ENCODE measurements around the gene PPM1E. TPM values are rescaled to one million over a fixed set of nuclear protein-coding genes. Genes with fewer than 3 reads are reported as not detected.

The PPM1E gene
- total and polyA plus RNA-seq, 2 of the 8 experiments (the other 6 are each of a cell fraction or from before 2014, with no cell fraction given), result 5.0 to 10.4 TPM

DNA sequence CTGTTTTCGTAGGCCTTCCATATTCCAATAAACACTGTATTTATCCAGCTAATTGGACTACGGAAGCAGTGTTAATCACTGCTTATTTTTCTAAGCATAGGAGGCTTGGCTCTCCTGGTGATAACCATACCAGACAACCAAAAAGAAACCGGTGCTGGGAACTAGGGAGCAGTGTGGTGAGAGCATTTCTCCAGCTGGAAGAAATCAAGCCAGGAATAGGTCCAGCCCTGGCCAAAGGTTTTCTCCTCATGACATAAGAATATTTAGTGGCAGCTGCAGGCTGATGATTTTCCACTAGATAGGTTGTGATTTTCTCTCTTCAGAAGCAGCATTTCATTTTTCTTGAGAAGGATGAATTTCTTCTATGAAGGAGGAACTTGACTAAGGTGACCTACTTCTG, 209.6 kb downstream of the PPM1E start:
- H3K27ac ChIP-seq (ENCODE audit: low read depth, low read length), result no peak overlapping the region; the same call in 1 of the 2 replicates
- ChIA-PET POLR2A (ENCODE audit: partially characterized antibody) (no interaction called here), CTCF (ENCODE audit: partially characterized antibody) (interaction anchor here (0.8 kb wide), 1 partner anchor 22 kb away, joined by 3 read pairs; no protein-coding TSS in a partner anchor)
- 0 out of 4 replicates have a peak overlapping the region, but pooled peaks of 1 of the 2 experiments have one; percentile 30 for H3K4me2 ChIP-seq (ENCODE audit: insufficient read depth in 1 of 2, low read depth in 2 of 2, low read length in 2 of 2)
- peaks cover 2 to 13% (median 9%) of the 10 kb centered on the region in 4 experiments; a peak in 4 of 7 replicates for H3K4me1 ChIP-seq (replicated peaks in 1 of 4; ENCODE audit: control insufficient read depth in 3 of 4, insufficient read depth in 4 of 4, low read length in 3 of 4)
- no peak overlapping the region for H3K4me3 ChIP-seq (ENCODE audit: extremely low read depth in 1 of 4, insufficient read depth in 2 of 4, low read depth in 3 of 4, low read length in 4 of 4)
- H2BK5ac ChIP-seq (ENCODE audit: low read depth, low read length), result no peak overlapping the region
- H4K8ac ChIP-seq (ENCODE audit: extremely low read depth, insufficient read depth, low read length), result no peak overlapping the region
- no peak overlapping the region for H4K5ac ChIP-seq (ENCODE audit: insufficient read length, low read depth, low read length)
- no peak overlapping the region for H2BK20ac ChIP-seq (ENCODE audit: low read length)
- DNase-seq (ENCODE audit: low read depth in 1 of 2, low spot score in 2 of 2) (no peak), FAIRE-seq (no peak)
- H4K91ac ChIP-seq (replicated peaks; ENCODE audit: insufficient read length, low read length), result no peak overlapping the region
- no peak overlapping the region for H2AK5ac ChIP-seq (ENCODE audit: low read depth, low read length)
- H2BK15ac ChIP-seq (ENCODE audit: low read length), result no peak overlapping the region
- no peak overlapping the region for H2AFZ ChIP-seq (ENCODE audit: low read length)
- H3K4ac ChIP-seq (replicated peaks; ENCODE audit: insufficient read length, low read depth, low read length), result no peak overlapping the region
- no peaks in the 10 kb centered on the region for H4K20me1 ChIP-seq (replicated peaks in 1 of 2; ENCODE audit: control insufficient read depth in 1 of 2, insufficient read depth in 2 of 2, low read length in 2 of 2)
- no peaks in the 10 kb centered on the region for H3K36me3 ChIP-seq (ENCODE audit: control insufficient read depth in 2 of 4, insufficient read depth in 4 of 4, low read length in 3 of 4)
- H3K14ac ChIP-seq (ENCODE audit: insufficient read length), result no peak overlapping the region
- no peak overlapping the region for H3K18ac ChIP-seq (ENCODE audit: extremely low read depth, low read length)
- H3K56ac ChIP-seq (replicated peaks; ENCODE audit: insufficient read length, low read depth, low read length), result no peak overlapping the region
- H3K23me2 ChIP-seq (ENCODE audit: low read depth, low read length), result no peaks in the 10 kb centered on the region
- no peak overlapping the region for H2BK120ac ChIP-seq (replicated peaks; ENCODE audit: low read depth, low read length)
- no peak overlapping the region for H3K9ac ChIP-seq (replicated peaks in 1 of 4; ENCODE audit: extremely low read depth in 1 of 4, low read depth in 3 of 4, low read length in 3 of 4)
- no peaks in the 10 kb centered on the region for H3K27me3 ChIP-seq (replicated peaks in 1 of 4; ENCODE audit: control insufficient read depth in 3 of 4, extremely low read depth in 1 of 4, insufficient read depth in 3 of 4, low read length in 3 of 4)
- H3K9me3 ChIP-seq (ENCODE audit: insufficient read depth in 2 of 2, low read depth in 1 of 2, low read length in 1 of 2), result no peaks in the 10 kb centered on the region
- H2BK12ac ChIP-seq (ENCODE audit: low read depth, low read length), result no peak overlapping the region
- TF ChIP-seq GABPA (IDR thresholded peaks at IDR 0.05; ENCODE audit: borderline replicate concordance, insufficient read depth, low read length) (no peak), SIX5 (IDR thresholded peaks at IDR 0.05; ENCODE audit: low read depth, low read length) (no peak), BCL11A (IDR thresholded peaks at IDR 0.05; ENCODE audit: low read depth in 2 of 2, low read length in 2 of 2) (no peak), PHF8 (conservative IDR thresholded peaks at IDR 0.05; ENCODE audit: low read depth, low read length) (no peak), FOSL1 (IDR thresholded peaks at IDR 0.05; ENCODE audit: insufficient read depth, low read depth, low read length) (no peak), CHD1 (IDR thresholded peaks at IDR 0.05; ENCODE audit: low read depth, low read length) (no peak), TAF1 (IDR thresholded peaks at IDR 0.05; ENCODE audit: low read depth, low read length) (no peak), RNF2 (IDR thresholded peaks at IDR 0.05; ENCODE audit: borderline replicate concordance, low read depth, low read length, missing control alignments, poor library complexity, severe bottlenecking) (no peak), KDM5A (IDR thresholded peaks at IDR 0.05; ENCODE audit: low read length) (no peak), CHD2 (IDR thresholded peaks at IDR 0.05; ENCODE audit: low read length) (no peak), BRCA1 (IDR thresholded peaks at IDR 0.05; ENCODE audit: low read depth, low read length) (no peak), TCF12 (IDR thresholded peaks at IDR 0.05; ENCODE audit: low read depth, low read length) (no peak), EZH2 (IDR thresholded peaks at IDR 0.05; ENCODE audit: low read depth, low read length, severe bottlenecking) (no peak)
- TF ChIP-seq, protein P1, sequence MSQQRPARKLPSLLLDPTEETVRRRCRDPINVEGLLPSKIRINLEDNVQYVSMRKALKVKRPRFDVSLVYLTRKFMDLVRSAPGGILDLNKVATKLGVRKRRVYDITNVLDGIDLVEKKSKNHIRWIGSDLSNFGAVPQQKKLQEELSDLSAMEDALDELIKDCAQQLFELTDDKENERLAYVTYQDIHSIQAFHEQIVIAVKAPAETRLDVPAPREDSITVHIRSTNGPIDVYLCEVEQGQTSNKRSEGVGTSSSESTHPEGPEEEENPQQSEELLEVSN (IDR thresholded peaks at IDR 0.05), result no peak
- H3K79me2 ChIP-seq (ENCODE audit: control insufficient read depth in 1 of 2, insufficient read depth in 2 of 2, low read length in 2 of 2), result no peaks in the 10 kb centered on the region
- no peaks in the 10 kb centered on the region for H3K79me1 ChIP-seq (ENCODE audit: low read depth, low read length)
- H3K23ac ChIP-seq (ENCODE audit: insufficient read length), result no peak overlapping the region
- 90% methylated on average over 3 of the region's 3 CpGs; no CpG with 5 or more reads in 1 of the 2 experiments for WGBS, 2 experiments (ENCODE audit: extremely low coverage in 1 of 2, insufficient coverage in 1 of 2, insufficient read length in 1 of 2, insufficient replicate concordance in 2 of 2, low coverage in 1 of 2, low lambda C conversion rate in 2 of 2, missing lambda C conversion rate in 1 of 2)

All from H1 (cell line).